PFSK-1 (cell line): ENCODE measurements around the gene SAMD4A.

Source experiments
- FOXP2 ChIP-seq: optimal IDR thresholded peaks from 2 replicates; pipeline ENCODE3; 2011; ENCODE audit warnings: borderline replicate concordance, control low read depth, inconsistent platforms; ENCODE audit not compliant: insufficient read depth; ENCODE audit errors: extremely low read length, extremely low read depth
- POLR2AphosphoS5 ChIP-seq: IDR thresholded peaks from 2 replicates; pipeline ENCODE4 v1.6.1; 2012; ENCODE audit warnings: low read depth, mild to moderate bottlenecking, control low read depth, low read length, moderate library complexity
- REST ChIP-seq, 2 experiments: IDR thresholded peaks; 2 replicates each; pipeline versions ENCODE4 v1.6.1 to v1.8.0; 2011 to 2012; ENCODE audit warnings: low read depth in 2 of 2, low read length in 2 of 2, control low read depth in 1 of 2, inconsistent platforms in 1 of 2, mild to moderate bottlenecking in 1 of 2, moderate library complexity in 1 of 2; ENCODE audit not compliant: insufficient read depth in 1 of 2
- SIN3A ChIP-seq: IDR thresholded peaks from 2 replicates; pipeline ENCODE4 v1.6.1; 2012; ENCODE audit warnings: mild to moderate bottlenecking, low read length, moderate library complexity, borderline replicate concordance; ENCODE audit not compliant: insufficient read depth
- TAF1 ChIP-seq: IDR thresholded peaks from 2 replicates; pipeline ENCODE4 v1.6.1; 2012; ENCODE audit warnings: low read length, control low read depth, borderline replicate concordance; ENCODE audit not compliant: insufficient read depth

SAMD4A gene

GRCh38 chr14:54698966-54699530 lies 132.1 kb downstream of the SAMD4A start:
- TF ChIP-seq TAF1, result no peak
- no peak for TF ChIP-seq POLR2AphosphoS5
- no peak for TF ChIP-seq REST (IDR thresholded peaks at IDR 0.05; ENCODE audit: insufficient read depth in 1 of 2, low read depth in 2 of 2, low read length in 2 of 2)
- no peak for TF ChIP-seq SIN3A
- TF ChIP-seq FOXP2, result no peak

- no peak for TF ChIP-seq TAF1
- no peak for TF ChIP-seq SIN3A
- no peak for TF ChIP-seq REST (IDR thresholded peaks at IDR 0.05; ENCODE audit: insufficient read depth in 1 of 2, low read depth in 2 of 2, low read length in 2 of 2)
- no peak for TF ChIP-seq POLR2AphosphoS5
- TF ChIP-seq FOXP2, result no peak
These were observed 132.8 kb downstream of the SAMD4A start for GRCh38 chr14:54699735-54700134.

GRCh38 chr14:54700717-54701116 lies 133.8 kb downstream of the SAMD4A start:
- TF ChIP-seq POLR2AphosphoS5, result no peak
- no peak for TF ChIP-seq FOXP2
- no peak for TF ChIP-seq SIN3A
- no peak for TF ChIP-seq REST (IDR thresholded peaks at IDR 0.05; ENCODE audit: insufficient read depth in 1 of 2, low read depth in 2 of 2, low read length in 2 of 2)
- no peak for TF ChIP-seq TAF1

- TF ChIP-seq TAF1 (no peak), FOXP2 (no peak), REST (IDR thresholded peaks at IDR 0.05; ENCODE audit: insufficient read depth in 1 of 2, low read depth in 2 of 2, low read length in 2 of 2) (no peak), POLR2AphosphoS5 (no peak)
These were observed 135.1 kb downstream of the SAMD4A start for GRCh38 chr14:54702014-54702491.
